GM21737 (cell line): ENCODE measurements around the gene RNASET2.
"Not testable (repeated sequence)": the region's sequence is repeated elsewhere in the genome, so short reads cannot be mapped to it uniquely, and the experiment has no call there.

Experiments
- ATAC-seq: cut with Tn5 transposase; IDR thresholded peaks from one replicate; pipeline ENCODE4 v1.9.1; 2021; ENCODE audit warnings: mild to moderate bottlenecking, moderate library complexity; ENCODE audit not compliant: unreplicated experiment

RNASET2 gene

DNA sequence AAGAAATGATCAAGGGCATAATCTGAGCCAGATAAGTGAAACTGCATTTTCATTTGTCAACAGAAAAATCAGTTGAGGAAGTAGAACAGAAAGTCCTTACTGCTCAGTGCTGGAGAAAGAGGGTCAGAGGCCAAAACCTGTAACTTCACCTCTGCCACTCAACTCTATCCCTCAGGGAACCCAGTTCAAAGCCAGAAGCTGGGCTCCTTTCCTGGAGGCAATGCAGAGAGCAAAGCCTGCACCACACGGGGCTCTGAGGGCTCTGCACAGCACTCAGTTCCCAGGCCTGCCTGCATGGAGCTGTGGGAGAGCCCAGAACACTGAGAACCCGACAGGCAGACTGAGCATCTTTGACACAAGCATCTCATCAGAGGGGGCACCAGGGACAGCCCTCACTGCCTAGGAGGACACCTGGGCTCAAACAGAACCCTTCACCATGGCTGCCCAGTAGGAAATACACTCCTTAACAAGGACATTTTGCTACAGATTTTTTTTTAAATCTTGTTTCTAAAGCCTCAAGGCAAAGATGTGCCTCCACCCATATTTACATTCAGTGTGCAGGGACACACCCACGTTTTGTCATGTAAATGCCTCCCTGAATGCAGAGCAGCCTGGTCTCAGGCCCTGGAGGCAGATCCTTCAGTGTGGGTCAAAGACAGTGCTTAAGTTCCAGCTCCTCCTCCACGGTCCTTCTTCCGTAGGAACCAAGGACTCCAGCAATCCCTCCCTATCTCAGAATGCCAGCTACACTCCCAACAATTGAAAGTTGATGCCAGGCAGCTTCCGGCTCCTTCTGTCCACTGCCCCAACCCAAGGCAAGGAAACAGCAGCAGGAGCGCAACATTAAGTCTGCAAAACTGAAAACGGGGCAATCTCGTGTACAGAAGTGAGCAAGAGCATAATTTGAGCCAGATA, 6.6 kb downstream of the RNASET2 start:
- ATAC-seq: no peak

DNA sequence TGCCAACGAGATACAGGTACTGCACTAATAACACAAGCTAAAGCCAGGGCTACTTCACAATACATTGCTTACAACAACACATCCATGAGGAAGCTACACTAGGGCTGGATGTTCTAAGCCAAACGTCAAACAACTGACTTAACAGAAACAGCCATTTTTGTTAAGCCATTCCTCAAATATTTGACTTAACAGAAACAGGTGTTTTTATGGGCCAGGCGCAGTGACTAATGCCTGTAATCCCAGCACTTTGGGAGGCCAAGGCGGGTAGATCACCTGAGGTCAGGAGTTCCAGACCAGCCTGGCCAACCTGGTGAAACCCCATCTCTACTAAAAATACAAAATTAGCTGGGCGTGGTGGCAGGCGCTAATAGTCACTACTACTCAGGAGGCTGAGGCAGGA, 7.6 kb downstream of the RNASET2 start:
- ATAC-seq: not testable (repeated sequence)

GRCh38 chr6:166947251-166947650, 9.1 kb downstream of the RNASET2 start:
- ATAC-seq: no peak

GRCh38 chr6:166946125-166946524, 10.2 kb downstream of the RNASET2 start:
- no peak for ATAC-seq

DNA sequence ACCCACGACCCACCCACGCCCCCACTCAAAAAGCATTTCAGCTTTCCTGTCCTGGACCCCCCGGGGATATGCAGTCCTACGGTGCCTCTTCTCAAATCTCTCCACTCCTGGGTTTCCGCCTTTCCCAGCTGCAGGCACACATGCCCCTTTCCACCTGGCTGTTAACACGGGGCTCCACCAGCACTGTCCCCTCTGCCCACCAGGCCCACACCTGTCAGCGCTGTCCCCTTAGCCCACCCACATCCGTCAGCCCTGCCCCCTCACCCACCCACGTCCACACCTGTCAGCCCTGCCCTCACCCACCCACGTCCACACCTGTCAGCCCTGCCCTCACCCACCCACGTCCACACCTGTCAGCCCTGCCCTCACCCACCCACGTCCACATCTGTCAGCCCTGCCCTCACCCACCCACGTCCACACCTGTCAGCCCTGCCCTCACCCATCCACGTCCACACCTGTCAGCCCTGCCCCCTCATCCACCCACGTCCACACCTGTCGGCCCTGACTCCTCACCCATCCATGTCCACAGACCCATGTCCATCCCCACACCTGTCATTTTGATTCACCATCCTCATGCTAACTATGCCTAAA, 11.6 kb downstream of the RNASET2 start:
- ATAC-seq: no peak

GRCh38 chr6:166942393-166943168, 13.8 kb downstream of the RNASET2 start:
- ATAC-seq: no peak

DNA sequence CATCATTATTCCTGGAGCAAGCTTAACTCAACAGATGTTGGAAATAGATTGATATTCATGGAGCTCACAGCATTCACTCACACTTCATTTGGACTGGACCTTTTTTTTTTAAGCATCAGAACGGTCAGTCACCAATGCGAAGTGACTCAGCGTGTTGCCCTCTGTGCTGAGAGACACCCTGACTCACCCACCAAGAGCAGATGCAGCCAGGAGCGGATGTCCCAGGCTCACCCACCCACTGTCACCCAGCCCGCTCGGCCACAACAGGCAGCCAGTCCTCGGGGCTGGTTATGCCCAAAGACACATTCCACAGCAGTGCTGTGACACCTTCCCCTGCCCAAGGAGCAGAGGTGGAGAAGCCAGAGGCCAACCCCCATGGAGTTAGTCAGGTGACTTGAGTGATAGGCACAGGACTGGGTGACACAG, 15.7 kb downstream of the RNASET2 start:
- no peak for ATAC-seq

DNA sequence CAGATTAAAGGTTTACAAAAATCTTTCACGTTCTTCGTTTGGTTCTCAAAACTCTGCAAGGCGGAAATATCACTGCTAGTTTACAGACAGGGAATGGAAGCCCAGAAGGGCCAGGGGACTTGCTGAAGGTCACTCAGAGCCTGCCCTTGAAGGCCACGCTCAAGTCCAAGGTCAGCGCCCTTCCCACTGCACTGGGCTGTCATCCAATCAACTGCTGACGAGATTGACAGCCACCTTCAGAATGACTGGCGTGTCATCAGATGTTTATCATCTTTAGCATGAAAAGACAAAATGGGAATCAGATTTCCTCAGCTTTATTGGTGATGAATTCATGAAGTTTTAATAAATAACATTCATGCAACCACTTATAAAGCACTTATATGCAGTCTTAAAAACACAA, 16.5 kb downstream of the RNASET2 start:
- ATAC-seq: no peak

GRCh38 chr6:166939345-166939744, 17.0 kb downstream of the RNASET2 start:
- no peak for ATAC-seq

DNA sequence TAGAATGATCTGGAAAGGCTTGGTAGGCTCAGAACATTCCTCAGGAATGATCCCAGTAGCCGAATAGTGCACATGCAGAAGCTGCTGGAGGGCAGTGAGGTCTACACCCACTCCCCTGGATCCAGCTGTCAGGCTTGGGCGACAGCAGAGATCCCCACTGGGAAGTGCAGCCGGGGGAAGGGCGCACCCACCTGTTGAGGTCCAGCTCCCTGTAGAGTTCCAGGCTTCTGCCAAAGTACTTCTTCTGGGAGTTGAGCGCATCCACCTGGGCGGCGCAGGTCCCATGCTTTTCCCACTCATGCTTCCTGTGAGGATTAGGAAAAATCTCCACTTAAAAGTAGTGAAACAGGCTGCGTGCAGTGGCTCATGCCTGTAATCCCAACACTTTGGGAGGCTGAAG, 17.6 kb downstream of the RNASET2 start:
- no peak for ATAC-seq

DNA sequence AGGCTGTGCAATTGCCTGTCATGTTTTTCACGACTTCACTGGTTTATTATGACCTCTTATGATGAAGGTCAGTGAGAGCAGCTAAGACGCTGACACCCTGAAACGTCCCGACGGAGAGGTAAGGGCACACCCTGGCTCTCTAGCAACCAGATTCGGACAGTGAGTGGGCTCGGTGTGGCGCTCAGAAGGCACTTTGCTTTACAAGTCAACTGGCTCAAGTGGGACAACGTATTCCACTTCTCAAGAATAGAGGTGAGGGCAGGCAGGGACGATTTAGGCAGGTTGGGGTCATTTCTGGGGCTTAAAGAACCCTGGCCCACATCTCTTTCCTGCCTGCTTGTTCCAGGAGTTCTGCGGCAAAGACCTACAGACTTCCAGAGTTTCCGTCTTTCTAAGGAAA, 18.2 kb downstream of the RNASET2 start:
- ATAC-seq: no peak

- no peak for ATAC-seq
Observed at GRCh38 chr6:166937746-166938145, 18.6 kb downstream of the RNASET2 start.

DNA sequence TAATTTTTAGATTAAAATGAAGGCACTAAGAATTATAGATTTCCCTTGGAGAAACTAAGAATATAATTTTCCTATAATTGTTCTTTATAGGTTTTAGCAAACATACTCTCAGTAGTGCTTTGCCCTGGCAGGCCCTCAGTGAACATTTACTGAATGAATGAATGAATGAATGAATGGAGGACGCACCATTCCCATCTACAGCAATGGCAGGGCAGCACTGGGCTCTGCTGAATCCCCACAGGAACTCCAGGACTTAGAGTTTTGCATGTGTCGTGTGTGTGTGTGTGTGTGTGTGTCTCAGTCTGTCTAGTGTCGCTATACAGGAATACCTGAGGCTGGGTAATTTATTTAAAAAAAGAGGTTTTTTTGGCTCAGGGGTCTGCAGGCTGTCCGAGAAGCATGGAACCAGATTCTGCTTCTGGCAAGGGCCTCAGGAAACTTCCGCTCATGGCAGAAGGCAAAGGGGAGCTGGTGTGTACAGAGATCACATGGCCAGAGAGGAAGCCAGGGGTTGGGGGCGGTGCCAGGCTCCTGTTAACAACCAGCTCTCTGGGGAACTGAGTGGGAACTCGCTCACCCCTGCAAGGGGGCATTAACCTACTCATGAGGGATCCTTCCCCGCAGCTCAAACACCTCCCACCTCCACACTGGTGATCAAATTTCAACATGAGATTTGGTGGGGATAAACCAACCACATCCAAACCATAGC, 20.1 kb downstream of the RNASET2 start:
- ATAC-seq: no peak

GRCh38 chr6:166935353-166935752, 21.0 kb downstream of the RNASET2 start:
- ATAC-seq: no peak

GRCh38 chr6:166934174-166934573, 22.2 kb downstream of the RNASET2 start:
- ATAC-seq: no peak

- ATAC-seq: no peak
Observed at GRCh38 chr6:166933396-166933795, 23.0 kb downstream of the RNASET2 start.

DNA sequence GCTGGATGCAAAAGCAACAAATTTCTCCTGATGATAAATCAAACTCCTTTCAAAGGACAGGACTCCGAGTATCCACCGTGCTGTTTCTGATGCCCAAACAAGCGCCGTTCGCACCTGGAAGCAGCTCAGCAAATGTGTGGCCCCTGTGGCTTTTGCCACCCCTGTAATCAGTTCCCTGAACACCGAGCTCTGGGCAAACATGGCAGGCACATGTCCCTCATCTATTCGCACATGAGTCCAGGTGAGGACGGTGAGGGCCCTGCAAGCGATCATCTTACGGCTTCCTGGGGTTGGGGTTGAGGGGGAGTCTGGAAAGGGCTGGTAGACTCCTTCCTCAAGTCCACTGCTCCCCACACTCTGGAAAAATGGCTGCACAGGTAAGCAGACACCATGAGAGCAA, 23.7 kb downstream of the RNASET2 start:
- no peak for ATAC-seq

DNA sequence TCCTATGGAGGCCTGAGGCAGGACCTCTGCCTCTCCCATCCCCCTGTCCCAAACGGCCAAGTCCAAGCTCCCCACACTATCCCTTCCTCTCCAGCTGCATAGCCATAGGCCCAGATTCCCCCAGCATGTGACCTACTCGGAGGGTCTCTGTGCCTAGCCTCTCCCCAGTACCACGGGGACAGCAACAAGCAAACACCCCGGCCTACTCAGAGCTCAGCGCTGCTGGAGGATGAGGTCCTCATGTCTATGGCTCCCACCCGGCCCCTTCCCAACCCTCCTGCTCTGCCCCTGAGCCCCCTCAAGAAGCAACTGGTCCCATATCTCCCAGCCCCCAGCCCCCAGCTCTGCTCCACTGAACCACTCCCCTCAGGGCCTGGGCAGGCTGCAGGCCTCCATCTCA, 24.2 kb downstream of the RNASET2 start:
- ATAC-seq: no peak

- no peak for ATAC-seq
Observed at GRCh38 chr6:166931426-166931970, 24.9 kb downstream of the RNASET2 start.

DNA sequence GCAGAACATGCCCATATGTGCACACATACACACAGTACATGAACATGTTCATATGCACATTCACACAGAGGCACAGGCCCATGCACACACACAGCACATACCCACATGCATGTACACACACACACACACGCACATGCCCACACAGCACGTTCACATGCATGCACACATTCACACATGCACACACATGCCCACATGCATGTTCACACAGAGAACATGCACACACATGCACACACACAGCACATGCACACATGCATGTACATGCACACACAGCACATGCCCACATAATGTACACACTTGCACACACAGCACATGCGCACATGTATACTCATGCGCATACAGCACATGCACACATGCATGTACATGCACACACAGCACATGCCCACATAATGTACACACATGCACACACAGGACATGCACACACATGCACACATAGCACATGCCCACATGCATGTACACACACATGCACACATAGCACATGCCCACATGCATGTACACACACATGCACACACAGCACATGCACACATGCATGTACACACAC, 25.9 kb downstream of the RNASET2 start:
- ATAC-seq: no peak
